GM18870 (cell line): ENCODE results near the gene PSD4.

Experiments
- ATAC-seq: cut with Tn5 transposase; IDR thresholded peaks from one replicate; pipeline ENCODE4 v1.9.1; 2021; ENCODE audit warnings: moderate library complexity; ENCODE audit not compliant: unreplicated experiment

Gene PSD4

DNA sequence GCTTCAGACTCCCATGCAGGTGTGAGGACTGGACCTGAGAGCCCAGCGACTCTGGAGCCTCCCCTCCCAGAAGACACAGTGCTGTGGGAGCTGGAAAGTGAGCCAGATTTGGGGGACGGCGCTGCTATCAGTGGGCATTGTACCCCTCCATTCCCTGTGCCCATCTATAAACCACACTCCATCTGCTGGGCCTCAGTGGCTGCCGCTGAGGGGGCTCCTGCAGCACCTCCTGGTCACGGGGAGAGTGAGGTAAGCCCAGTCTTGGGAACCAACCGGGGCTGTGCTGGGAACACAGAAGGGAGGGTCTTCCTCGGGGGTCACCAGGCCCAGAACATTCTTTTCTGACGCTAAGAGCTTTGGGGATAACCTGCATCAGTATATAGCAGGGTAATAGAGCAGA, 9.5 kb downstream of the PSD4 start:
- no peak for ATAC-seq

DNA sequence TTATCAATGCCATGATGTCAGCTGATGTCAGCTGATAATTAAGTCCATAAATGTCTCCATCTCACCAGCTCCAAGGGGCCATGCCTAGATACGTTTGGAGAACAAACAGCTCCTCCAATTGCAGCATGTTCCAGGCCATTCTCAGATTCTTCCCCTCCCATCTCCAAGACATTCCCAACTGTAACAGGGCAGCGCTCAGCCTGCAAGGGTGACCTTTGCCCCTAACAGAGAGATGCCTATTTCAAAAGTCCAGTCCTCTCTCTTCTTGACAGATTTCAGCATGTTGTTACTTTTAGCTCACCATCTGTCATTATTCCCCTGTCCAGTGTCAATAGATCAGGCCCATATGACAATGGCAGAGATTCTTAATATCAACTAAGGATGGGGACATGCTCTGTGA, 9.9 kb downstream of the PSD4 start:
- ATAC-seq: no peak

DNA sequence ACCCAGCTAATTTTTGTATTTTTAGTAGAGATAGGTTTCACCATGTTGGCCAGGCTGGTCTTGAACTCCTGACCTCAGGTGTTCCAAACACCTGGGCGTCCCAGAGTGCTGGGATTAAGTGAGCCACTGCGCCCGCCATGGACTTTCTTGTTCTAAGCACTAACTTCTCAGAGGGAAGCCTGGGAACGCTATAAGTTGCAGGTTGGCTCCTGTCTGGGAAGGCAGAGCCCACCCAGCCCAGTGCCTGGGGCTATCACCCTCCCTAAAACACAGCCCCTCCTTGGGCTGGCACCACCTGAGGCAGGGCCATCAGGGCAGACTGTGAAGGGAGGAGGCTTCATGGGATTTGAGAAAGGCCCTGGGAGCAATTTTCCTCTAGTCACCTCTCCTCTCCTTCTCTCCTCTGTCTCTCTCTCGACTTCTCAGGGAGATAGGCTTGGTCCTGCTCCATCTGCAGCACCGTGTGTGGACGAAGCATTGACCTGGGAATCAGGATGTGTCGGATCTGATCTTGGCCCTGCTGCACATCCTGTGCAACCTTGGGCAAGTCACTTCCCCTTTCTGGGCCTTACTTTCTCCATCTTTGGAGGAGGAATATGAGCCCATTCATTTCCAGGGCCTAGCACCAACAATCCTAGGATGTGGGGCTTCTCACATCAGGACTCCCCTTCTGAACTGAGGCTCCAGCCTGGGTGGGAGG, 10.9 kb downstream of the PSD4 start:
- ATAC-seq: no peak

DNA sequence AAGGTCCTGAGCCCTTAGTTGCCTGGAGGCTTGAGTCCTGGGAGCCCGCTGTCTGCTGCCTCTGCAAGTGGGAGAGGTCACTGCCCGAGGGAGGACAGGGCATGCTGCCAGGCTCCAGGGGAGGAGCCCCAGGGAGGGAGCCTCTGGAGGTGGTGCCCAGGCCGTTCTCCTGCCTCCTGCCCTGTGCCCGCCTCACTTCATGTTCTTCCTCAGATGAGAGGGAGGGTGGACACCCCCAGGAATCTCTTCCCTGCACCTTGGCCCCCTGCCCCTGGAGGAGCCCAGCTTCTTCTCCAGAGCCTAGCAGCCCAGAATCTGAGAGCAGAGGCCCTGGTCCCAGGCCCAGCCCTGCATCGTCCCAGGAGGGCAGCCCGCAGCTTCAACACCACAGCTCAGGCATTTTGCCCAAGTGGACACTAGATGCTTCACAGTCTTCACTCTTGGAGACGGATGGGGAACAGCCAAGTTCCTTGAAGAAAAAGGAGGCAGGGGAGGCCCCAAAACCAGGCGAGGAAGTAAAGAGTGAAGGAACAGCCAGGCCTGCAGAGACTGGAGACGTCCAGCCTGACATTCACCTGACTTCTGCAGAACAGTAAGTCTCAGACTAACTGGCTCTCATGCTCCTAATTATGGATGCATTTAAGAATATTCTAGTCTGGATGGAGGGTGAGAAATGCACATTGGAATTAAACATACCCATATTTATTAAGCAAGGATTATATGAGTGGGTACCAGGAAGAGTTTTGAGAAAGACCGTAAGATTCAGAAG, 12.1 kb downstream of the PSD4 start:
- ATAC-seq: no peak

DNA sequence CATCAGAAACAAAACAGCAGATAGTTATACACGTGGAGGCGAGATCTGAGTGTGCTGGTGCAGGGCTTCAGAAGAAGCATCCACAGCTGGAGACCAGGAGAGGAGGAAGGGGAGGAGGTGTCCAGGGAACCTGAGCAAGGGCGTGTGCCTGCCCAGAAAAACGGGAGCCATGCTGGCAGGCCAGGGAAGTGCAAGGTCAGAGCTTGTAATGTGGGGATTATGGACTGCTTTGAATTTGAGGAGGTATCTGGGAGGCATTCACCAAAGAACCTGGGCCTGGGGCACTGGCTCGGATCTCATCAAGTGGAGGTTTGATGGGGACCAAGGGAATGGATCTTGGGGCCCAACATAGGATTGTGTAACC, 12.6 kb downstream of the PSD4 start:
- ATAC-seq: no peak

DNA sequence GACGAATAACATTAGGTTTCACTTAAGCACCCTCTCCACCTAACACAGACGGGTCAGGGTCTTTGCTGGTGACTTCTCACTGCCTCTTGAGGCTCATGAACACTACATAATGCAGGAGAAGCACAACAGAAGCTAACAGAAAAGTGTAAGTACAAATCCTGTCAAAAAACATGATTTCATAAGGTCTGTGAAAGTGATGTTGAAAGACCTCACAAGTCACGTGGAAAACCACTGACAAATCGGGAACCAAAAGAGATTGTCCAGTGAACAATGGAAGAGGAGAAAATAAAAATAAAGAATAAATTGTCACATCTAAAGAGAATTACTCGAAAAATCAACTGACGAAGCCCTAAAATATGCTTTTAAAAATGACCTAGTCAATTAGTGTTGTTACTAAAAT, 14.0 kb downstream of the PSD4 start:
- no peak for ATAC-seq

DNA sequence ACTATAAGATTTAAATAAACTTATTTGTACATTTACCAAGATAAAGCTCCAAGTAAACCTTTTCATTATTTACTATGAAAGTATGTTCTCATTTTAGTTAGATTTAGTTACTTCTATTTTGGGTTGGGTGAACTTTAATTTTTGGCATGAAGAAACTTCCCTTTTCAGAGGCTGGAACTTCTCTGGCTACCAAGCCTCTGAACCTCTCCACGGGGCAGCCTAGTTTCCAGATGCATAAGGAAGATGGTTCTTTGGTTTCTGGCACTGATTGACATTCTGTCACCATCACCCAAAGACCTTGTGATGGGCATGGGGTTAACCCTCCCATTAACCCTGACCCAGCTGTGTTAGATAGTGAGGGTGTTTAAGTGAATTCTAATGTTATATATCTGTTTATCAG, 17.1 kb downstream of the PSD4 start:
- ATAC-seq: no peak

DNA sequence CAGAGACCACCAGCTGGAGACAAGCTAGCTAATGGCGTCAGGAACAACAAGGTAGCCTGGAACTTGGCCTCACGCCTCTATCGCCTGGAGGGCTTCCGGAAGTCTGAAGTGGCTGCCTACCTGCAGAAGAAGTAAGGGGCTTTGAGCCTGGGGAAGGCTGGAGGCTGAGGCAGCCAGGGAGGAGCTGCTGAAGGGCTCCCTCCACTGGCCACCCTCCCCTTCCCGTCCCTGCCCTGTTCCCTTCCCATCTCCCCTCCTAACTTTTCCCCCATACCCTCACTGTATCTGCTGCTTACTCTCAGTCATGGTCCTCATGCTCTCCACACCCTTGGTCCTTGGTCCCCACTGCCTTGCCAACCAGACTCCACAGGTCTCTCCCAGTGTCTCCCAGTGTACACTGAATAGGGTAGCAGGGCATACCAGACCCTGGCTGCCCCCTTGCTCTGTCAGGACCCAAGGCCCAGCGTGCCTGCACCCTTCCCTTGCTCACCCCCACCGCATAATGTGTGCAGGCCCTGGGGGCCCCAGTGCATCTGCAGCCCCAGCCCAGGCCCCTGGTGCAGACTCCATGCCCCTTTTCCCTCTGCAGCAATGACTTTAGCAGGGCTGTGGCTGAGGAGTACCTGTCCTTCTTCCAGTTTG, 18.8 kb downstream of the PSD4 start:
- no peak for ATAC-seq

DNA sequence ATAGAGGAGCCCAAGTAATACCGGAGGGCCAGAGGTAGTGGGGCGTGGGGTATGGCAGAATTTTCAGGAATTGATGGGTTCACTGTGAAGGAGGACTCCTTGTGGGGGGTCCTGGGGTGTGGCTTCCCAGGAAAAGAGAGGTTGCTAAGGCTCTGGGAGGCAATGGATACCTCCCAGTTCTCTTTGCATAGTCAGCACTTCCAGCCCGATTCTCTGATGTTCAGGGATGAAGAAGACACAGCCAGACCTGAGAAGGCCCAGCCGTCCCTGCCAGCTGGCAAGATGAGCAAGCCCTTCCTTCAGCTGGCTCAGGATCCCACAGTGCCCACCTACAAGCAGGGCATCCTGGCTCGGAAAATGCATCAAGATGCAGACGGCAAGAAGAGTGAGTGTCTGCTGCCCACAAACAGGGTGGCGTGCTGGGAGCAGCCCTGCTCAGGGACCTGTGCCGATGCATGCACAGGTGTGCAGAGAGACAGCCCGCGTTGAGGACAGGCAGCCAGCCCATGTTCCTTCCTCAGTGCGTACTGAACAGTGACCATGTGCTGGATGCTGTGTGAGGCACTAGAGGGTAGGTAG, 22.2 kb downstream of the PSD4 start:
- ATAC-seq: no peak

DNA sequence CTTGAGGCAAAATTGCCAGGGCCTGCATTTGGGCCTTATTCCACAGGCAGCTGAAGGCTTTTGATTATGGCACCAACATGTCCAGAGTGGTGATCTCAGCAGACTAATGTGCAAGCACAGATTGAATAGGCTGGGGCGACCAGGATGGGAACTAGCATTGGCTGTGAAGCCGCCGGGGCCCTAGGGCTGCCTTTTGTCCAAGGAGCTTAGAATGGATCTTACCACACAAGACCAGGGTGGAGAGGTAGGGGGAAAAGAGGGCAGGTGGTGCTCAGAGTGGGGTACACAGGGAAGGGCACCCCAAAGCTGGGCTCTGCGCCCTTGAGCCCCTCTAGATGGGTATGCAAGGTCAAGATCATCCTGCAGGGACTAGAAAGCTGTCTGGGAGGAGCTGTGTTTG, 23.1 kb downstream of the PSD4 start:
- ATAC-seq: no peak

DNA sequence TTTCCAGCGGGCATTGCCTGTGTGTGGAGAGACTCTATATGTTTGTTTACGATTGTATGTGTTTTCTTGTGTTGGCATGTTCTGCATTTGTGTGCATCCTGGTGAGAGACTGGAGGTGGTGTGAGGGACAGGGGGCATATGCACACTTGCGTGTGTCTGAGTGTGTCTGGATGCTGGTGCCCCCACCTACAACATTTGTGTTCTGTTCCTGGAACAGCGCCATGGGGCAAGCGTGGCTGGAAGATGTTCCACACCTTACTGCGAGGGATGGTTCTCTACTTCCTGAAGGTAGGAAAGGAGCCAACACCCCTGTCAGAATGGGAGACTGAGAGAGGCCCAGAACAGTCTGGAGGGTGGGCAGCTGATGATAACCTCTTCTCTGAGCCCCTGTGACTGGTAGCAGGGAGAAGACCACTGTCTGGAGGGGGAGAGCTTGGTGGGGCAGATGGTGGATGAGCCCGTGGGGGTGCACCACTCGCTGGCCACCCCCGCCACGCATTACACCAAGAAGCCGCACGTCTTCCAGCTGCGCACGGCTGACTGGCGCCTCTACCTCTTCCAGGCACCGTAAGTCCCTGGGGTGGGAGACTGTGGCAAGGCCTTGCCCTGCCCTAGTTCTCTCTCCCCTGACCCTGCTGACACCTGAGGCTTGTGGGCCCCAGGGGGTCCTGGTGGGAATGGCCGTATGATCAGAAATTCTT, 23.7 kb downstream of the PSD4 start:
- no peak for ATAC-seq

DNA sequence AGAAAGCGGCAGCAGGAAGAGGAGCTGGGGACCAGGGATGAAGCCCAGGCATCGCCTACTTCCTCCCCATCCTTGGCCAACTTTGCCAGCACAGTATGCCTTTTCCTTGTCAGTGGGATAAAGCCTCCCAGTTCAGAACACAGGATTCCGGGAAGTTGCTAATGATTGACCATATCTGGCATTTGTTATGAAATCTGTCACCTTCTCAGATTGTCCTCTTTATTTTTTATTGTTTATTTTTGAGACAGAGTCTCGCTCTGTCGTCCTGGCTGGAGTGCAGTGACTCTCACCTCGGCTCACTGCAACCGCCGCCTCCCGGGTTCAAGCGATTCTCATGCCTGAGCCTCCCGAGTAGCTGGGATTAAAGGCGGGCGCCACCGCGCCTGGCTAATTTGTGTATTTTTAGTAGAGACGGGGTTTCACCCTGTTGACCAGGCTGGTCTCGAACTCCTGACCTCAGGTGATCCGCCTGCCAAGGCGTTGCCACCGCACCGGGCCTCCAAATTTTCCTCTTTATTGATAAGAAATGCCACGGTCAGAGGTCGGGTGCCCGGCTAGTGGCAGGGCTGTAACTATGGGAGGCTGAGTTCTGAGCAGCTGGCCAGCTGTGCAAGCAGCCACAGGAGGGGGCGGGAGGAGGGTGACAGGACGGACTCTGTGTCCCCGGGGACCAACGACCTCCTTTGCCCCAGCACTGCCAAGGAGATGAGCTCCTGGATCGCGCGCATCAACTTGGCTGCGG, 24.4 kb downstream of the PSD4 start:
- ATAC-seq: no peak

DNA sequence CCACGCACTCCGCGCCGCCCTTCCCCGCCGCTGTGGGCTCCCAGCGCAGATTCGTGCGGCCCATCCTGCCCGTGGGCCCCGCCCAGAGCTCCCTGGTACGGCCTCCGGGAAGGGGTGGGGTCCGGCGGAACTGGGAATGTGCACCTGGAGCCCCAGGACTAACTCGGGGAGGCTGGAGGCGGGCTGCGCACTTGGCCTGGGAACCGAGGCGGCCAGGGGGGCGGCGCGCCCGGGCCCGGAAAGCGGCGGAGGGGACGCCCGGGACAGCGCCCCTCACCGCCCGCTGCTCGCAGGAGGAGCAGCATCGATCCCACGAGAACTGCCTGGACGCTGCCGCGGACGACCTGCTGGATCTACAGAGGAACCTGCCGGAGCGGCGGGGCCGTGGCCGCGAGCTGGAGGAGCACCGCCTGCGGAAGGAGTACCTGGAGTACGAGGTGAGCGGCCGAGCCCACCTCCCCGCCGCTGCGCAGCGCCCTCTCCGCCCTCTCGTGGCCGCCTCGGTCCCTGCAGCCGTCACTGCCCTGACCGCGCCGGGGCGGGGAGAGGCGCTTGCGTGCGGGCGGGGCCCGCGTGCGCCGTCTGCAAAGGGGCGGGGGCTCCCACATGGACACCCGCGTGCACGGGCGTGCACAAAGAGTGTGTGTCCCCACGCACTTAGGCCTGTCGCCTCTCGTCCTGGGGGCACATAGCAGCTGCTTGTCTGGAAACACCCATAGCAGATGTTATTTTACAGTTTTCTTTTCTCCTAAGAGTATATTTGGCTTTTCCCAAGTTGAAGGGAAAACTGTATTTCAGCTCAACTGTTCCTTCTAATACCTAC, 25.2 kb downstream of the PSD4 start:
- ATAC-seq: no peak

DNA sequence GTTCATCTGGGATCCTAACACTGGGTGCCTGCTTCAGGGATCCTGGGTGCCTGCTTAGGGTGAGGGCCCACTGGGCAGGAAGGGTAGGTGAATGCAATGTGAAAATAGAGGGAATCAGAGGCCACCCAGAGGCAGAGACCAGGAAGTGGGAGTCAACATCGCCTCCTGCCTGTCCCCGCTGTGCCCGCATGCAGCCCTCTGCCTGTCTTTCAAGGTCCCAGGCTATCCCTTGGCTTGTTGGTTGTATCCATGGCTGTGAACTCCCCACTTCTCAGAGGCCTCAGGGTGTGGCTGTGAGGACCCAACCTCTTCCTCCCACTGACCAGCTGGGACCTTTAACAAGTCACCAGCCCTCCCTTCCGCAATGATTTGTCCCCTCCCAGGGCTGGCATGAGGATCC, 26.5 kb downstream of the PSD4 start:
- no peak for ATAC-seq

DNA sequence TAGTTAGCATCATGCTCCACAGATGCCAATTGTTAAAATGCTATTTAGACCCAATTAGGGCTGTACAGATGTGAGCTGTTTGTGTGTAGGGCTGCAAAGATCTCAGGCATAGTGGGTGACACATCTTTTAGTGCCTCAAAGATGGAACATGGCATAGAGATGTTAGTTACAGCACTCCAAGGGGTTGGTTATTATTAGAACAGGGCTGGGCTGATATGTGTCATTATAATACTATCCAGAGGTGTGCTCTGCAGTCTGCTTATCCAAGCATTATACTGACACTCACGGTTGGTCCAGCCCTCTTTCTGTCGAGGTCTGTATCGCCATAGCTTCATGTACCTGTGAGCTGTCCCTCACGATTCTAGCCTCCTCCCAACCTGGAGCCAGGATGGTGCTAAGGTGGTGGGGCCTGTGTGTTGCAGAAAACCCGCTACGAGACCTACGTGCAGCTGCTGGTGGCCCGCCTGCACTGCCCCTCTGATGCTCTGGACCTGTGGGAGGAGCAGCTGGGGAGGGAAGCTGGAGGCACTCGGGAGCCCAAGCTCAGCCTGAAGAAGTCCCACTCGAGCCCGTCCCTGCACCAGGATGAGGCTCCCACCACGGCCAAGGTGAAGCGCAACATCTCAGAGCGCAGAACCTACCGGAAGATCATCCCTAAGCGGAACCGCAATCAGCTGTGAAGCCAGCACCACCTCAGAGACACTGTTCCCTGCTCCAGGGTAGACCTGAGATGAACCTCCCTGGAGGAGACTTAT, 27.1 kb downstream of the PSD4 start:
- ATAC-seq: no peak

DNA sequence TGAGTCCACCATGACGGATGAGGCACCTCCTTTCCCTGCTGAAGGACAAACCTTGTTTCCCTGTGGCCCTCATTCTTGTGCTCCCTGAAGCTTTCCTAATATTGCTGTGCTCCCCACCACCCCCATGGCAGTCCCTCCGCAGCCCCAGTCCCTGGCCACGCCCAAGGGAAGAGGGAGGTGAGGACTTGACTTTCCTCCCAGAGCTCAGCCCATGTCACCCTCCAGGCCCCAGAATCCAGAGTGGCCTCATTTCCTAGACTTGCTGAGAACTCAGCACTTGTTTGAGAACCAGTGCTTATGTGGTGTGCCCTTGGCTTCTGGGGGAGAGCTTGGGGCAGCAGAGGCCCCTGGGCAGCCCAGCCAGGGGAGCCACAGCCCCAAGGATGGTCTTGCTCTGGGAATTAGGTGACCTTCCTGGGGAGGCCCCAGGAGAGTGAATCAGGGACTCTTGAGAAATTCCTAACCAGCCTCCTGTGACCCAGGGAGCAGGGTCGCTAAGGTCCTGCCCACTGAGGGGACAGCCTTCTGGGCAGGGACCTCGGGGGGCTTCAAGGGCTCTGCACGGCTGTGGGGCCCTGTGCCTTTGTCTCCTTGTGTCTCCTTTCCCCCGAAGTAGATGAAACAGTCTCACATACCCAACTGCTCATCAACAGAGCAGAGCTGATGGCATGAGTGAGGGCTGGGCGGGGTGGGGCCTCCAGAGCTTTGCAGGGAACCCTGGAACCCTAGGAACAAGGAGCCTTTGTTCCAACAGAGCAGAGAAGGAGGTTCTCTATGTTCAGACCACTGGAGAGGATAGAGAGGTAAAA, 27.9 kb downstream of the PSD4 start:
- no peak for ATAC-seq

DNA sequence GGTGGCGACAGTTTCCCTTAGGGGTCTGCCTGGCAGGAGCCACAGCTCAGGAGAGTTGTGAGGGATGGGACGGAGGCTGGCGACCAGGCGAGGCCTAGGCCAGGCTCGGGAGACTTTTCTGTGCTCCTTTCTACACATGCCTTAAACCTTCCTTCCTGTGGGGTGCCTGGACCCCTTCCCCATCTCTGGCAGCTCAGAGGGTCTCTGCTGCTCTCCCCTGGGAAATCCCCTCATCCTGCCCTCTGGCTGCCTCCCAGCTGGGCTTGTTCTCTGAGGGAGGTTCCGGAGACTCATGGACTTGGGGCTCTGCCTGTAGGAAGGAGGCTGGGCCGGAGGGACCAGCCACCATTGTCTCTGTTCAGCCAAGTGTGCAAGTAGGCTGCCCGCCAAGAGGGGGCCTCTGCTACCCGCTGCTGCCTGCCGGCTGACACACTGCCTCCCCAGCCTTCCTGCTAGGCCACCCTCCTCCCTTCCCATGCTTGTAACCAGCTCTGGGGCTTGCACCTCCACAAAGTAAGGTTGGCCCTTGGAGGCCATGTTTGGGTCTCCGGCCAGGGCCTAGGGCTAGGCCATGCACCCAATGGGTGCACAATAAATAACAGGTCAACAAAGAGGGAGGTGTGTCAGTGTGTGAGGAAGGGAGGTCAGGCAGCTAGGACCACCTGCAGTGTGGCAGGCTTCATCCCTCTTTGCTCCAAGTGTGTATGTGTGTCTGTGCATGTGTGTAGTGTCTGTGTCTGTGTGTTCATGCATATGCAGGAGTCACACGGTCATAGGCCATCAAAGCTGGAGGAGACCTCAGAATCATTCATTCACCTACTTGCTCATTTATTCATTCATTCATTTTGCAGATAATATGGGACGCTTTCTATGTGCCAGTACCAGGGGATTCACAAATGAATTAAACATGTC, 28.8 kb downstream of the PSD4 start:
- ATAC-seq: no peak
